Trophoblast cell (in vitro differentiated cells and primary cell): ENCODE measurements around the gene SLC6A19.

ENCODE experiments used
- DNase-seq, 2 donors: peaks; one replicate each; pipeline ENCODE4 v3.0.0-alpha.2; 2016
- H2AFZ ChIP-seq: 2 replicates; pipeline ENCODE4 v1.6.1; 2013; ENCODE audit warnings: low read length, moderate library complexity, mild to moderate bottlenecking; ENCODE audit not compliant: insufficient read depth, poor library complexity
- H2AK5ac ChIP-seq: 2 replicates; pipeline ENCODE4 v1.6.1; 2013; ENCODE audit warnings: mild to moderate bottlenecking, low read length
- H2BK120ac ChIP-seq: 2 replicates; pipeline ENCODE4 v1.6.1; 2013; ENCODE audit warnings: low read length, mild to moderate bottlenecking, moderate library complexity; ENCODE audit not compliant: insufficient read depth, poor library complexity
- H2BK12ac ChIP-seq: 2 replicates; pipeline ENCODE4 v1.6.1; 2013; ENCODE audit warnings: mild to moderate bottlenecking, low read length, moderate library complexity
- H2BK5ac ChIP-seq: 2 replicates; pipeline ENCODE4 v1.6.1; 2013; ENCODE audit warnings: low read length, low read depth, moderate library complexity, mild to moderate bottlenecking; ENCODE audit not compliant: poor library complexity
- H3K14ac ChIP-seq: 2 replicates; pipeline ENCODE4 v1.6.1; 2013; ENCODE audit warnings: mild to moderate bottlenecking, low read length
- H3K18ac ChIP-seq: 2 replicates; pipeline ENCODE4 v1.6.1; 2013; ENCODE audit warnings: mild to moderate bottlenecking, low read length
- H3K23ac ChIP-seq: 2 replicates; pipeline ENCODE4 v1.6.1; 2013; ENCODE audit warnings: low read length
- H3K27ac ChIP-seq: 2 replicates; pipeline ENCODE4 v1.5.1; 2013; ENCODE audit warnings: low read depth, mild to moderate bottlenecking, inconsistent platforms, low read length, moderate library complexity
- H3K27me3 ChIP-seq: 2 replicates; pipeline ENCODE4 v1.6.1; 2013; ENCODE audit warnings: inconsistent platforms, mild to moderate bottlenecking, low read length, moderate library complexity; ENCODE audit not compliant: insufficient read depth
- H3K36me3 ChIP-seq, 2 experiments: 1 replicate in 1 of 2; 2 replicates in 1 of 2; pipeline ENCODE4 v1.6.1; 2013; ENCODE audit warnings: low read length in 2 of 2, mild to moderate bottlenecking in 2 of 2, moderate library complexity in 1 of 2; ENCODE audit not compliant: insufficient read depth in 2 of 2, control insufficient read depth in 1 of 2
- H3K4ac ChIP-seq: 2 replicates; pipeline ENCODE4 v1.6.1; 2013; ENCODE audit warnings: low read depth, mild to moderate bottlenecking, low read length, moderate library complexity
- H3K4me1 ChIP-seq, 2 experiments: 1 replicate in 1 of 2; 2 replicates in 1 of 2; pipeline ENCODE4 v1.6.1; 2013; ENCODE audit warnings: low read length in 2 of 2, mild to moderate bottlenecking in 2 of 2, moderate library complexity in 1 of 2; ENCODE audit not compliant: insufficient read depth in 2 of 2, control insufficient read depth in 1 of 2
- H3K4me2 ChIP-seq: 2 replicates; pipeline ENCODE4 v1.6.1; 2013; ENCODE audit warnings: inconsistent platforms, mild to moderate bottlenecking, low read length, moderate library complexity
- H3K4me3 ChIP-seq: 2 replicates; pipeline ENCODE4 v1.5.1; 2013; ENCODE audit warnings: mild to moderate bottlenecking, low read depth, low read length, inconsistent platforms
- H3K79me1 ChIP-seq: one replicate; pipeline ENCODE4 v1.6.1; 2013; ENCODE audit warnings: low read length
- H3K79me2 ChIP-seq: 2 replicates; pipeline ENCODE4 v1.6.1; 2013; ENCODE audit warnings: low read length, mild to moderate bottlenecking; ENCODE audit not compliant: control insufficient read depth, insufficient read depth, poor library complexity
- H3K9ac ChIP-seq: 2 replicates; pipeline ENCODE4 v1.6.1; 2013; ENCODE audit warnings: mild to moderate bottlenecking, low read length
- H3K9me3 ChIP-seq: 2 replicates; pipeline ENCODE4 v1.6.1; 2013; ENCODE audit warnings: low read depth, mild to moderate bottlenecking, control low read depth, inconsistent platforms, low read length; ENCODE audit not compliant: insufficient read depth
- H4K12ac ChIP-seq: 2 replicates; pipeline ENCODE4 v1.6.1; 2013; ENCODE audit warnings: low read depth, mild to moderate bottlenecking, low read length, moderate library complexity
- H4K8ac ChIP-seq: 2 replicates; pipeline ENCODE4 v1.6.1; 2013; ENCODE audit warnings: low read depth, mild to moderate bottlenecking, low read length, moderate library complexity
- H4K91ac ChIP-seq: one replicate; pipeline ENCODE4 v1.6.1; 2013; ENCODE audit warnings: low read depth, mild to moderate bottlenecking, low read length, moderate library complexity
- WGBS: extraction: QIAGEN DNeasy Blood & Tissue Kit; methylation state at CpG from one replicate; pipeline ENCODE4 v1.1.7; 2013; ENCODE audit warnings: missing lambda C conversion rate; ENCODE audit not compliant: insufficient read length, insufficient coverage; ENCODE audit errors: extremely low coverage; 5-methylcytosine and 5-hydroxymethylcytosine counted together

SLC6A19 gene

GRCh38 chr5:1188464-1188863 lies 12.9 kb upstream of the SLC6A19 start:
- Histone ChIP-seq H2AK5ac (no peak overlapping the region), H3K4me3 (no peak overlapping the region), H2BK5ac (no peak overlapping the region), H4K8ac (no peak overlapping the region), H3K79me1 (no peaks in the 10 kb centered on the region), H2AFZ (no peak overlapping the region), H3K27ac (no peak overlapping the region), H3K36me3 (no peaks in the 10 kb centered on the region), H3K27me3 (no peaks in the 10 kb centered on the region), H4K12ac (no peak overlapping the region), H3K4me2 (no peak overlapping the region), H2BK12ac (no peak overlapping the region), H3K23ac (no peak overlapping the region), H2BK120ac (no peak overlapping the region), H4K91ac (no peak overlapping the region), H3K14ac (no peak overlapping the region), H3K4me1 (no peaks in the 10 kb centered on the region), H3K79me2 (no peaks in the 10 kb centered on the region), H3K18ac (no peak overlapping the region), H3K9ac (no peak overlapping the region), H3K9me3 (peaks cover 2% of the 10 kb centered on the region), H3K4ac (no peak overlapping the region)
- no CpG with 5 or more reads among the region's 6 CpGs for WGBS
- no peak for DNase-seq

GRCh38 chr5:1189269-1189668 lies 12.1 kb upstream of the SLC6A19 start:
- H2AK5ac ChIP-seq, result no peak overlapping the region
- H3K27me3 ChIP-seq, result no peaks in the 10 kb centered on the region
- no CpG with 5 or more reads among the region's 10 CpGs for WGBS
- no peak overlapping the region for H2BK120ac ChIP-seq
- no peak overlapping the region for H2BK5ac ChIP-seq
- H3K4ac ChIP-seq, result no peak overlapping the region
- no peak overlapping the region for H3K18ac ChIP-seq
- no peak overlapping the region for H3K9ac ChIP-seq
- no peak overlapping the region for H3K14ac ChIP-seq
- no peak overlapping the region for H4K12ac ChIP-seq
- H3K79me2 ChIP-seq, result no peaks in the 10 kb centered on the region
- no peak overlapping the region for H3K4me2 ChIP-seq
- H3K79me1 ChIP-seq, result no peaks in the 10 kb centered on the region
- DNase-seq, result no peak
- H4K91ac ChIP-seq, result no peak overlapping the region
- peaks cover 2% of the 10 kb centered on the region for H3K9me3 ChIP-seq
- no peaks in the 10 kb centered on the region for H3K4me1 ChIP-seq
- no peak overlapping the region for H3K4me3 ChIP-seq
- H2BK12ac ChIP-seq, result no peak overlapping the region
- H2AFZ ChIP-seq, result no peak overlapping the region
- no peak overlapping the region for H3K27ac ChIP-seq
- H3K23ac ChIP-seq, result no peak overlapping the region
- no peak overlapping the region for H4K8ac ChIP-seq
- H3K36me3 ChIP-seq, result no peaks in the 10 kb centered on the region

DNA sequence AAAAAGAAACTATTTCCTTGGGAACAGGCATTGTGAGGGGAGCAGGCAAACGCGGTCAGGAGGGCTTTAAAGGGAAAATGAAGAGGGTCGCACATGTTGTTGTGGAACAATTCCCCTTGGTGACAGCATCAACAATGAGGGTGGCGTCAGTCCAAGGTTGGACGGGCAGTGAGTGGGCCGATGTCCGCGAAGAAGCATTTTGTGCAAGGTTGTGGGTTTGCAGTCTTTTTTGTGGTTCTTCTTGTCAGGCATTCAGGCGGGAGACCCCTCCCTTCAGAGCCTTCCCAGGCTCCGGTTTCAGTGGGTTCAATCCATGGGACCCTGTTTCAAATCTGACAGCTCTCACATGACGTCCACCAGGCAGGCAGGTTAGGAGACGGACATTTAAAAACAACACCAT lies 11.1 kb upstream of the SLC6A19 start:
- H2AK5ac ChIP-seq, result no peak overlapping the region
- no peak overlapping the region for H3K23ac ChIP-seq
- no peak overlapping the region for H3K4ac ChIP-seq
- H3K27ac ChIP-seq, result no peak overlapping the region
- no peak overlapping the region for H4K8ac ChIP-seq
- H3K4me2 ChIP-seq, result no peak overlapping the region
- no CpG with 5 or more reads among the region's 12 CpGs for WGBS
- H3K14ac ChIP-seq, result no peak overlapping the region
- no peak overlapping the region for H3K9ac ChIP-seq
- H3K9me3 ChIP-seq, result peaks cover 2% of the 10 kb centered on the region
- no peak for DNase-seq
- no peak overlapping the region for H2BK12ac ChIP-seq
- H3K27me3 ChIP-seq, result no peaks in the 10 kb centered on the region
- no peaks in the 10 kb centered on the region for H3K36me3 ChIP-seq
- no peak overlapping the region for H4K12ac ChIP-seq
- H3K4me3 ChIP-seq, result no peak overlapping the region
- H2BK5ac ChIP-seq, result no peak overlapping the region
- H3K79me1 ChIP-seq, result no peaks in the 10 kb centered on the region
- no peaks in the 10 kb centered on the region for H3K79me2 ChIP-seq
- H3K18ac ChIP-seq, result no peak overlapping the region
- no peaks in the 10 kb centered on the region for H3K4me1 ChIP-seq
- no peak overlapping the region for H2BK120ac ChIP-seq
- H4K91ac ChIP-seq, result no peak overlapping the region
- no peak overlapping the region for H2AFZ ChIP-seq

DNA sequence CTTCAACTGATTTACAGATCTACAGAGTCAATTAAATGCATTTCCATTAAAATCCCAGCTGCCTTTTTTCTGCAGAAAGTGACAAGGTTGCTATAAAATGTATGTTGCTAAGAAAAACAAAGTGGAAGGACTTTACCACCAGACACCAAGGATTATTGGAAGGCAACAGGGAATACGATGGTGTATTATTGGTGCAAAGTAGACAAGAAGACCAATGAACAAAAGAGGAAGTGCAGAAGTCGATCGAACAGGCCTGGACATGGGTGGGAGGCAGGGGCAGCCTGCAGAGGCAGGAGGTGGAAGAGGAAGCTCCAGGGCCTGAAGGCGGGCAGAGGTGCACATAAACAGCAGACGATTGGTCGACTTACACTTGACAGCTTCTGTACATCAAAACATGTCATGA lies 10.6 kb upstream of the SLC6A19 start:
- H3K4ac ChIP-seq, result no peak overlapping the region
- H3K9me3 ChIP-seq, result peaks cover 5% of the 10 kb centered on the region
- no peak overlapping the region for H3K14ac ChIP-seq

More for the DNA sequence above, 10.6 kb upstream of the SLC6A19 start:
- Histone ChIP-seq H4K91ac (no peak overlapping the region), H3K4me2 (no peak overlapping the region), H3K79me1 (no peaks in the 10 kb centered on the region), H3K36me3 (no peaks in the 10 kb centered on the region), H3K9ac (no peak overlapping the region), H3K4me3 (no peak overlapping the region), H3K18ac (no peak overlapping the region), H2AFZ (no peak overlapping the region), H3K23ac (no peak overlapping the region), H3K27me3 (no peaks in the 10 kb centered on the region), H3K79me2 (no peaks in the 10 kb centered on the region), H3K4me1 (no peaks in the 10 kb centered on the region), H3K27ac (no peak overlapping the region), H2AK5ac (no peak overlapping the region), H4K12ac (no peak overlapping the region), H2BK12ac (no peak overlapping the region), H2BK5ac (no peak overlapping the region), H2BK120ac (no peak overlapping the region), H4K8ac (no peak overlapping the region)
- no peak for DNase-seq
- WGBS, result no CpG with 5 or more reads among the region's 6 CpGs
